Activated naive CD8-positive, alpha-beta T cell treated with anti-CD3 and anti-CD28 coated beads, Interleukin-2, amount 50 U/mL, for 16 hours (primary cell): ENCODE data around the gene CDYL.

Experiments
- DNase-seq: peaks from one replicate; pipeline ENCODE4 v3.0.0-alpha.2; 2020; ENCODE audit warnings: low read depth, low spot score

CDYL gene

GRCh38 chr6:4907602-4908001 is 131.4 kb downstream of the CDYL start:
- DNase-seq = no peak

GRCh38 chr6:4908062-4908461 is 131.9 kb downstream of the CDYL start:
- DNase-seq = no peak

- DNase-seq = no peak
Observed at GRCh38 chr6:4909063-4909706, 133.0 kb downstream of the CDYL start.

GRCh38 chr6:4910037-4910760 is 134.0 kb downstream of the CDYL start:
- no peak for DNase-seq

GRCh38 chr6:4912559-4912958 is 136.4 kb downstream of the CDYL start:
- no peak for DNase-seq

- no peak for DNase-seq
Observed at GRCh38 chr6:4913705-4914419, 137.7 kb downstream of the CDYL start.

GRCh38 chr6:4914420-4915159 is 138.4 kb downstream of the CDYL start:
- DNase-seq = no peak

- DNase-seq = no peak
Observed at GRCh38 chr6:4916954-4917561, 140.9 kb downstream of the CDYL start.

GRCh38 chr6:4920914-4921410 is 144.8 kb downstream of the CDYL start:
- no peak for DNase-seq

GRCh38 chr6:4922488-4923037 is 146.4 kb downstream of the CDYL start:
- no peak for DNase-seq

- no peak for DNase-seq
Observed at GRCh38 chr6:4923081-4923480, 146.9 kb downstream of the CDYL start.

GRCh38 chr6:4924661-4925271 is 148.6 kb downstream of the CDYL start:
- DNase-seq = no peak

- no peak for DNase-seq
Observed at GRCh38 chr6:4925580-4925979, 149.4 kb downstream of the CDYL start.

- no peak for DNase-seq
Observed at GRCh38 chr6:4928426-4928825, 152.2 kb downstream of the CDYL start.

- DNase-seq = no peak
Observed at GRCh38 chr6:4929097-4929718, 153.0 kb downstream of the CDYL start.

GRCh38 chr6:4930025-4930691 is 154.0 kb downstream of the CDYL start:
- DNase-seq = no peak

- no peak for DNase-seq
Observed at GRCh38 chr6:4931530-4932227, 155.5 kb downstream of the CDYL start.

- DNase-seq = no peak
Observed at GRCh38 chr6:4932228-4932903, 156.2 kb downstream of the CDYL start.

GRCh38 chr6:4935486-4935885 is 159.3 kb downstream of the CDYL start:
- no peak for DNase-seq
